NCI-H1105 (cell line): ENCODE measurements around the gene CFAP119.

ENCODE experiments used
- DNase-seq: peaks from one replicate; lab custom pipeline; 2025; lab: John Stamatoyannopoulos, UW

CFAP119 gene

DNA sequence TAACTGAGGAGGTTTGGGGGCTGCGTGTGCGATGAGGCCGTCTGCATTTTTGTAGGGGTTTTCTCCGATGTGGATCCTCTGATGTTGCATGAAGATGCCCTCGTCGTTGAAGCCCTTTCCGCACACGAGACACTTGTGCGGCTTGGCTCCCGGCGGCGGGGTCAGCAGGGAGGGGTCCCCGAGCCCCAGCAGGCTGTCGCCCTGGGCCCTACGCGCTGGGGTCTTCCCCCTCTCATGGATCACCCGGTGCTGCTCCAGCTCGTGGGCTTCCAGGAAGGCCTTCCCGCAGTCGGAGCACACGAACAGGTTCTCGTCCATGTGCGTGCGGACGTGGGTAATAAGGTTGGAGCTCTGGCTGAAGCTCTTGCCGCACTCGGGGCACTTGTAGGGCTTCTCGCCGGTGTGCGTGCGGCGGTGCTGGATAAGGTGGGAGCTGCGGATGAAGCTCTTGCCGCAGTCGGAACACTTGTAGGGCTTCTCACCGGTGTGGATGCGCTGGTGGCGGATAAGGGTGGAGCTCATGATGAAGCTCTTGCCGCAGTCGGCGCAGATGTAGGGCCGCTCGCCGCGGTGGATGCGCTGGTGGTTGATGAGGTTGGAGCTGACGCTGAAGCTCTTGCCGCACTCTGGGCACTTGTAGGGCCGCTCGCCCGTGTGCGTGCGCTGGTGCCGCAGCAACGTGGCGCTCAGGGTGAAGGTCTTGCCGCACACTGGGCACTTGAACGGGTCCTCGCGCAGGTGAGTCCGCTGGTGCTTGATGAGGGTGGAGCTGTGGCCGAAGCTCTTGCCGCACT is 20.8 kb upstream of the CFAP119 start:
- DNase-seq, result no peak

DNA sequence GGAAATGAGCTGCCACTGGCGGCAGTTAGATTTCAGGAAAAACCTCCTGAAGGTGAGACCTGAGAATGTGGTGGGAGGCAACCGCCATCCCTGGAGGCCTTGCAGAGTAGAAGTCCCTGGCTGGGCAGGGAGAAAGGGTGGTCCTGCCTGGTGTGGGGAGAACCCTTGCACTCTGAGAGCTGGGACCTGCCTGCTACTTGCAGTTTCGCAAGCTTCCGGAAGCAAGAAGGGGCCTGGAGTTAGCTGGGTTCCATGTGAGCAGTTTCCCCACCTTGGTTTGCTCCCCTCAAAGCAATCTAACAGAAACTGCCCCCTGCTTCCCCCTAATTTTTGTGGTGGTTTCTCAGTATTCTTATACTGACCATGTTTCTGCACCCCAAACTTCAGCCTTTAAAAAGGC is 18.7 kb upstream of the CFAP119 start:
- DNase-seq, result no peak

DNA sequence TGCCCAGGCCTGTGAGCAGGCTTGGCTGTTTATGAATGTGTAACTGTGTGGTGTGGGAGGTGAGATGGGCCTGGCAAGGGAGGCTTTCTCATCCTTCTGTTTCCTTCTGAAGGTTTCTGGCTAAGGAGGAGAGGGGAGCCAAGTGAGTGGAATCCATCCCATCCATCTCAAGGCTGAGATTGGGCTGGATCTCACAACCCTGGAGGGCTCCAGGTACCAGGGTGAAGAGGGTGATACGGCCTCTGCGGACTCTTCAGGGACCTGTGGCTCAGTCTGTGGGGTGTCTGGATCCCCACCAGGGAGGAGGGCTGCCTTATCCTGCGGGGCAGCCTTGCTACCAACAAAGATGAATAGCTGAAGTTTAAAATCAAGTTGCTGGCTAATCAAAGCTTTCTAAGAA is 18.2 kb upstream of the CFAP119 start:
- DNase-seq, result no peak

DNA sequence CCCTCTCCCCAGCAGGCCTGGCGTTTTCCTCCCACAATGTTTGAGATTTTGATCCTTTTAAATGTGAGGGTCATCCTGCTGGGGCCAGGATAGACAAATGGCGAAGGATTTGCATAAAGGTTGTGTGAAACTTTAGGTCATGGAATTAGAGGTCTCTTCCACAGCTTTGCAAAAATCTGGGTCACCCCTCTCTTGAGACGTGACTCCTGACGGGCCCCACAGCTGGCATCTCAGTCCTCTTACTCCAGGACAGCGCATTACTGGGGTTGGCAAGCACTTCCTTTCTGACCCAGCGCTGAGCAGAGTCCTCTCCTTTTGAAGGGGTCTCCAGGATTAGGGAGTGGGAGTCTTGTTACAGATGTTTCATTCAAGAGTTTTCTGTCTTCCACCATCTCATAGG is 17.7 kb upstream of the CFAP119 start:
- DNase-seq, result no peak

DNA sequence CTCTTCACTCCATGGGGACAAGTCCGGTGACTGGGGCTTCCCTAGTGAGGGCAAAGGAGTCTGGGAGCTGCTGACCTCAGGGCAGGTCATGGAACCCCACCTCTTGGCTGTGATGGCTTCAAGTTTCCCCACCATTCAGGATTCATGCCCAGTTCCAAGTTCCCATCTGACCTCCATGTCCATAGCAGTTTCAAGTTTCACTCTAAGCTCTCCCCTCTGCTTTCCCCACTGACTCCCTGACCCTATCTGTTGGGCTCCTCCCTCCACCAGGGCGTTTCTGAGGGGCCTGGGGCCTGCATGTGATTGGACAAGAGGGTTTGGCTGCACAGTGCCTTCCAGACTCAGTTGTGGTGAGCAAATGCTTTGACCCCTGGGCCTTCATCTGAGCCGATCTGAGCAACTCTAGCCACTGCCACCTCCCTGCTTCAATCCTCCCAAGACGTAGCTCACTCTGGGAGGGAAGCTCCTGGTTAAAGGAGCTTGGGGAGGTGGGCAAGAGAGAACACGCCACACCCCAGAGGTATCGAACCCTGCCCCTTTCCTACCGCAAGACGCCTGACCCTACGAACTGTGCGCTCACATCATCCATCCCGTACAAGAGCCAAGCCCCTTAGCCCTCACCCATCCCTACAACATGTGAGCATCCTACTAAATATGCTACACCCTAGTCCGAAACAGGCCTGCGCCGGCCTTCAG is 16.8 kb upstream of the CFAP119 start:
- no peak for DNase-seq

DNA sequence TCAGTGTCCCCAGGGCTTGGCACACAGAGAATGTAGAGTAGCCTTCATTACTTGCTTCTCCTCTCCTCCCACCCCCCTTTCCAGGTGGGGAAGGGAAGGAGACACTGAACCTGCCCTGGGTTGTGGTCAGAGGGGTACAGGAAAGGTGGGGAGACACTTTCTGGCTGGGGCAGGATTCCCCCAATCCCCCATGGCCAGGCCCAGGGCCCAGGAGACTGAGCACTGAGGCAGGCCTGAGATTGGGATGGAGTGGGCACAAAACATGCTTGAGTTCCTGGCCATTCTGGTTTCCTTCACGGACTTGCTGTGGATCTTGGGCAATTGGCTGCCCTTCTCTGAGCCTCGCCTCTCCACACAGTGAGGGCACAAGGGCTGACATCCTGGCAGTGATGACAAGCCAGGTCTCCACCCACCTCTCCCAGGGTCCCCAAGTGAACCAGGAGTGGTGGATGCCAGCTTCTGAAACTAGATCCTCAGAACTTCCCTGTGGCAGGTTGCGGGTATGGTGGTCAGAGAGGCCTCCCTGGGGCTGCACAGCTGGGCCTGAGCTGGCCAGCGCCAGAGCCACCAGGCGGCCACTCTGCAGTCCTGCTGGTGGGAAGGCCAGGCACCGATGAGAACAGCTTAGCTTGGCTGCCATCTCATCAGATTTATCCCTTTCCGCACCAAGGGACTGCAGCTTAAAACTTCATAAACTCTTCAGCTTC is 15.9 kb upstream of the CFAP119 start:
- no peak for DNase-seq

DNA sequence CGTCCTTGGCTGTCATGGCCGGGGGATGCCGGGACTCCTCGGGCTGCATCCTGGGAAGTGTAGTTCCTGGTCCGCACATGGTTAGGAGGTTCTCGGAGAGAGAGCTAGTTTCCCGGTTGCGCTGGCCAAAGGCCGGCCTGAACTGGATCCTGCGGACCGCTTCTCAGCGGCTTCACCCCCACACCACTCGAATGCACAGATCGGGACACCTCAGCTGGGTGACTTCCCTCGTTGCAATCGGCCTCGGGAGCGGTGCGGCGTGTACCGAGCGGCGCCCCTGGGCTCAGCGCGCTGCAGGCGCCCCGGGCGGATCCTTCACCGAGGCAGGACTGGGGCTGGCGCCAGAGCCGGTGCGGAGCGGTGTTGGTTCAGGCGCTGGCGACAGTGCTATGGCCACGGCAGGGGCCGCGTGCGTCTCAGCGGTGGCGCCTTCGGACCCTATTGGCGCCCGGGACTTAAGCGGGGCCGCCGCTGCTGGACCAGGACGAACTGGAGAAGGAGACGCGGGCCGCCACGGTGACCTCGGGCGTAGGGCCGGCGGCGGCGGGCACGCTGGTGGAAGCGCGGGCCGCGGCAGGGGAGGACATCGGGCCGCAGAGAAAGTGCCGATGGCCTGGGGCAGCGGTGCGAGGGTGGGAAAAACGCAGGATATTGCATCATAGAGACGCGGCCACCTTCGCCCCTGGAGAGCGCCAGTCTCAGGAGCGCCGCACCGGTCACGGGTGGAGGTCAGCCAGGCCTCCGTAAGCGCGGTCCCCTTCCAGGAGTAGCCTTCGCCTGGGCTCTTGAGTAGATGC is 13.7 kb upstream of the CFAP119 start:
- DNase-seq, result peak; percentile 60

DNA sequence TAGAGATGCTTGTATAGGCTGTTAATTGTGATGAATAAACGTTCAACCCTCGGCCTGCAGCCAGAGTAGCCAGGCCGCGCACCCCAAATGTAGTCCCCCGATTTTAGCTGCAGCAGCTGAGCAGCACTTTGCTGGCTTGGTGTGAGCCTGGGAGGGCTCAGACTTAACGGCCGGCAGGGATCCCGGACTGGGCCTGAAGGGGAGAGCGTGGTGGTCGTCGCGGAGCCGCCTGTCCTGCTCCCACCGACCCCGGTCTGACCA is 13.2 kb upstream of the CFAP119 start:
- DNase-seq, result no peak

DNA sequence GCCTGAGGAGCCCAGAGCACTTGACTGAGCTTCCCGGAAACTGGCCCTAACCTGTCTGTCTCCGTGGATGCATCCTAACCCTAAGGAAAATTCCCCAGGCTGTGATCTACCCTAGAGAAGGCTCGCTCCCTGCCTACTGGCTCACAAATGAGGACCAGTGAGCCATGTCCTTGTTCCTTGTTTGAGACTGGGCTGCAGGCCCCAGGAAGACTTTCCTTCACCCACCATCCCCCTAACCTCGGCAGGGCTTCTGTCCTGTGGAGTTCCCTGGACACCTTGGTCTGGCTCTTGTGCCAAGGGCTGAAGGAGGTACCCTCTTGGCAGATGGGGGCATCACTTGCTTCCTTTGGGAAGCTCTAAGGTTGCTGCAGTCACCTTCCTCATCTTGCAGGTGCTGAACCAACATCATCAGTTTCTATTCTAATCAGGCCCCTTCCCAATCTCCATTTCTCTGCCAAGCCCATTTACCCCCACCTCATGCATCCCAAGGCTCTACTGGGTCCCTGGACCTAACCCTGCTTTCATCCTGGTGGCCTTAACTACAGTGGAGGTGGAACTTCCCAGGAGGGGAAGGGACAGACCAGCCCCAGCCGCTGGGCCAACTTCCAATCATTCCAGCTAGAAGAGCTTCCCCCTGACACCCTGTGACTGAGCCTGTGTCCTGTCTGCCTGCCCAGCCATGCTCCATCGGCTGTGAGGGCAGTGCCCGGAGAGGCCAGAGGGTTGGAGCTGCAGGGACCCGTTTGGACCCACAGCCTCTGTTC is 12.7 kb upstream of the CFAP119 start:
- no peak for DNase-seq

DNA sequence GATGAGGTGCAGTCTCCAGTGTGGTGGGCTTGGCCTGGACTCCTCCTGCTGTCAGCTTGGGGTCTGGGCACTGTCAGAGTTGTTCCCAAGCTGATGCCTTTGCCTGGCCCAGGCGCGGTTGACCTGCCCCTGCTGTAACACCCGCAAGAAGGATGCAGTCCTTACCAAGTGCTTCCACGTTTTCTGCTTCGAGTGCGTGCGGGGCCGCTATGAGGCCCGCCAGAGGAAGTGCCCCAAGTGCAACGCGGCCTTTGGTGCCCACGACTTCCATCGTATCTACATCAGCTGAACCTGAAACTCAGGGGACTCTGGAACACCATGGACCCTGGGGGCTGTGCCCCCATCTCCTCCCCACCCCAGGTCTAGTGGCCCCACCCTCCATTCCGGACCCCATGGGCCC is 12.0 kb upstream of the CFAP119 start:
- DNase-seq, result no peak

DNA sequence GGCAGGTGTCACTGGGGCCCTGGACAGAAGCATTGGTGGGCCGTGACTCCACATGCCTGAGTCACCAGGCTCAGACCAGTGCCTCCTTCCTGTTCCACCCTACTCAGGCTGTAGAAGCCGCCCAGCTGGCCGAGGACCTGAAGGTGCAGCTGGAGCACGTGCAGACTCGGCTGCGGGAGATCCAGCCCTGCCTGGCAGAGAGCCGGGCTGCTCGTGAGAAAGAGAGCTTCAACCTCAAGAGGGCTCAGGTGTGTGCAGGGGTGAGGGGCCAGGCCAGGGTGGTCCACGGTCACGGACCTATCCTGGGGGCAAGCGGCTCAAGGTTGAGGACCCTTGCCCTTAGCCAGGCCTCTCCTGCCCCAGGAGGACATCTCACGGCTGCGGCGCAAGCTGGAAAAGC is 9.9 kb upstream of the CFAP119 start:
- DNase-seq, result no peak

DNA sequence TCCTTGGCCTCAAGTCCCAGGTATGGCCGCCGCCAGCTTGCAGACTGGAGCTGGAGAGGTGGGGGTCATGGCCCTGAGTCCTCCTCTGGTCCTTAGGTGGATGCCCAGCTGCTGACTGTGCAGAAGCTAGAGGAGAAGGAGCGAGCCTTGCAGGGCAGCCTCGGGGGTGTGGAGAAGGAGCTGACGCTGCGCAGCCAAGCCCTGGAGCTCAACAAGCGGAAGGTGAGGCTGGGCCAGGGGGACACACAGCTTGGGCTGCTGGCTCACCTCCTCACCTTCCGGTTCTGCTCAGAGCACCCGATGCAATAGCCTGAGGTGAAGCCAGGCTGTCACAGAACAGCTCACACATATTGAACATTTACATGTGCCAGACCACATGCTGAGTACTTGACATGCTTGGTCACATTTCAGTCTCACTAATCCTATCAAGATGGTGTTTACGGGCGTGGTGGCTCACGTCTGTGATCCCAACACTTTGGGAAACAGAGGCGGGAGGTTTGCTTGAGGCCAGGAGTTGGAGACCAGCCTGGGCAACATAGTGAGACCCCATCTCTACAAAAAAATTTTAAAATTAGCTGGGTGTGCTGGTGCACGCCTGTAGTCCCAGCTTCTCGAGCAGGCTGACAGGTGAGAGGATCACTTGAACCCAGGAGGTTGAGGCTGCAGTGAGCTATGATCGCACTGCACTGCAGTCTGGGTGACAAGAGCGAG is 7.7 kb upstream of the CFAP119 start:
- no peak for DNase-seq

DNA sequence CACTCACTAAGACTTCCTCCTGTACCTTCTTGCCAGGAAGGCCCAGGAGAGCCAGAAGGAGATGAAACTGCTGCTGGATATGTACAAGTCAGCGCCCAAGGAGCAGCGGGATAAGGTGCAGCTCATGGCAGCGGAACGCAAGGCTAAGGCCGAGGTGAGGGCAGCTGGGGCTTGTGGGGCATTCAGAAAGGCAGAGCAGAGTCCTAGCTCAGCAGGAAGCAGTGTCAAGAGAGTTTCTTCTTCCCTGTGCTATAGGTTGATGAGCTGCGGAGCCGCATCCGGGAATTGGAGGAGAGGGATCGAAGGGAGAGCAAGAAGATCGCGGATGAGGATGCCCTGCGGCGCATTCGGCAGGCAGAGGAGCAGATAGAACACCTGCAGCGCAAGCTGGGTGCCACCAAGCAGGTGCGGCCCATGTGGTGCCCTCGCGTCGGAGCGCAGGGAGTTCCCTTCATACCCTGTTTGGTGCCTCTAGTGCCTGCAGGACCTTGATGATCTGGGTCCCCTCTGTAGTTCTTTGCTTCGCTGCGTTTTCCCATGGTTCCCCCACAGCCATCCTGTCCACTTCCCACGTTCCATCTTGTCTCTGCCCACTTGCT is 6.8 kb upstream of the CFAP119 start:
- no peak for DNase-seq

DNA sequence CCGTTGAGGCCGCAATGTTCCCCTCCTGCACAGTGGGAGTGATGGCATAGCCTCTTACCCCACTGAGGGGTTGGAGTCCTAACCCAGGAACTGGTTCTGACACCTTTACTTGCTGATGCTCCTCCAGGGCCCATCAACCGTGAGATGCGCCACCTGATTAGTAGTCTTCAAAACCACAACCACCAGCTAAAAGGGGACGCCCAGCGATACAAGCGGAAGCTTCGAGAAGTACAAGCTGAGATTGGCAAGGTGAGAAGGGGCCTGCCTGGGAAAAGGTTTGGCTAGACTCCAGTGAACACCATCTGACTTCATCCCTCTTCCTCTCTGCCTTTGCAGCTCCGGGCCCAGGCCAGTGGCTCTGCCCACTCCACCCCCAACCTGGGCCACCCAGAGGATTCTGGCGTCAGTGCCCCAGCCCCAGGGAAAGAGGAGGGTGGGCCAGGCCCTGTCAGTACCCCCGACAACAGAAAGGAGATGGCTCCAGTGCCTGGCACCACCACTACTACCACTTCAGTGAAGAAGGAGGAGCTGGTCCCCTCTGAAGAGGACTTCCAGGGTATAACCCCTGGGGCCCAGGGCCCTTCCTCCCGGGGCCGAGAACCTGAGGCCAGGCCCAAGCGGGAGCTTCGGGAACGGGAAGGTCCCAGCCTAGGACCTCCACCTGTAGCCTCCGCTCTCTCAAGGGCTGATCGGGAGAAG is 6.1 kb upstream of the CFAP119 start:
- DNase-seq, result no peak

DNA sequence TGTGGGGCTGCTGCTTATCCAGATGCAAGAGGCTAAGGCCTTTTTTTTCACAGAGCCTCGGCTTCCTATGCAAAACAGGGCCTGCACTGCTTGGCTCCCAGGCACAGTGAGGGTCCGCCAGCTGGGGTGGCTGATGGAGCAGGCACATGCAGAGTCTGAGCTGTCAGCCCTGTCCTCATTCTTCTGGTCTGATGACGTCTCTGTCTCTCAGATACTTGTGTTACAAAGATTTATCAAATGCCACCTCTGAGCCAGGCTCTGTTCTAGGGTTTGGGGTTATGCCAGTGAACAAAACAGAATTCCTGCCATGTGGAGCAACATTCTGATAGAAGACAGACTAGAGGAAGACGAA is 5.0 kb upstream of the CFAP119 start:
- no peak for DNase-seq

DNA sequence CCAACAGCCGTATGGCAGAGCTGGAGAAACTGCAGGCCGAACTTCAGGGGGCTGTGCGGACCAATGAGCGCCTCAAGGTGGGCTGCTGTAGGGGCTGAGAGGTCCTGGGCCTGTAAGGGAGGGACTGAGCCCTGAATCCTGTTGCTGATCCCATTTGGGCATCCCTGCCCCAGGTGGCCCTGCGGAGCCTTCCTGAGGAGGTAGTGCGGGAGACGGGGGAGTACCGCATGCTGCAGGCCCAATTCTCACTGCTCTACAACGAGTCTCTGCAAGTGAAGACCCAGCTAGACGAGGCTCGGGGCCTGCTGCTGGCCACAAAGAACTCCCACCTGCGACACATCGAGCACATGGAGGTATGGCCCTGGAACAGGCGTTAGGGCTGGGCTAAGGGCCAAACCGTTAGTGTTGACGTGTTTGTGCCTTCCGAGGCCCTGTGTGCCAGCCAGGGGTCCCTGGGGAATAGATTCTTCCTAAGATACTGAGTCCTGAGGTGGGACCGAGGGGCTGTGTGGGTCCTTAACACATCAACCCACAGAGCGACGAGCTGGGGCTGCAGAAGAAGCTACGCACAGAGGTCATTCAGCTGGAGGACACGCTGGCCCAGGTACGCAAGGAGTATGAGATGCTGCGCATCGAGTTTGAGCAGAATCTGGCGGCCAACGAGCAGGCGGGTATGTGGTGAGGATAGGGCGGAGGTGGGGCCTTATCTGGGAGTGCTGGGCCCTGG is 4.5 kb upstream of the CFAP119 start:
- no peak for DNase-seq

DNA sequence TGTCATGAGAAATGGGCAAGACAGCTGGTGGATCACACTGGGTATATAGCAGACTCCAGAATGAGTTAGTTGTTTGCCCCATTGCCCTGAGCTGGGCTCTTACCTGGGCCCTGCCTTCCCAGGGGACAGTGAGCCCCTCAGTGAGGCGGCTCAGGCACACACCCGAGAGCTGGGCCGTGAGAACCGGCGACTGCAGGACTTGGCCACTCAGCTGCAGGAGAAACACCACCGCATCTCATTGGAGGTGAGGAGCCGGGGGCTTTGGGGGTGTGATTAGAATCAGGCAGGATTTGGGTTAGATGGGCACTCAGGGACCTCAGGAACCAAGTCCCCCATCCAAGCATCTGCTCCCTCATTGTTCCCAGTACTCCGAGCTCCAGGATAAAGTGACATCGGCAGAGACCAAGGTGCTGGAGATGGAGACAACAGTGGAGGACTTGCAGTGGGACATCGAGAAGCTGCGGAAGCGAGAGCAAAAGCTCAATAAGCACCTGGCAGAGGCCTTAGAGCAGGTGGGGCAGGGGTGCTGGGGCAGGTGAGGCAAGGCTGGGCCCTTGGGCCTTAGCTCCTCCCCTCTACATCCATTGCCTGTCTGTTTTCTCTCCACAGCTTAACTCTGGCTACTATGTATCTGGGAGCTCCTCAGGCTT is 3.1 kb upstream of the CFAP119 start:
- no peak for DNase-seq

DNA sequence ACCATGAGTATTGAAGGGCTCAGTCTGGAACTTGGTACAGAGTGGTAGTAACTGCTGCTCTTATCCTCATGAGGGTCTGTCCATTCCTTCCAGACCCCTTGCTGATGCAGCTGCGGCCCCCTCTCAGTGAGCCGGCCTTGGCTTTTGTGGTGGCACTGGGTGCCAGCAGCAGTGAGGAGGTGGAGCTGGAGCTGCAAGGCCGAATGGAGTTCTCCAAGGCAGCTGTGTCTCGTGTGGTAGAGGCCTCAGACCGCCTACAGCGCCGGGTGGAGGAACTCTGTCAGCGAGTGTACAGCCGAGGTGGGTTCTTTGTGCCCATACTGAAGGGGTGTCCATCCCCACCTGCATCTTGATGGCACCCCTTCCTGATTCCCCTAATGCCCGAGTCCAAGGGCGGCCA is 2.2 kb upstream of the CFAP119 start:
- DNase-seq, result no peak
